Mesothelial cell of epicardium (in vitro differentiated cells): ENCODE results near the gene DISP1. TPM values are rescaled to one million over a fixed set of nuclear protein-coding genes. Genes with fewer than 3 reads are reported as not detected.

ENCODE experiments used
- DNase-seq, 2 experiments: peaks; one replicate each; pipeline ENCODE4 v3.0.0; 2021; ENCODE audit warnings: low spot score in 2 of 2; ENCODE audit not compliant: unreplicated experiment in 2 of 2
- H3K27ac Mint-ChIP-seq: 2 replicates; pipeline ENCODE4 v1.8.0; 2021; ENCODE audit warnings: mixed read lengths
- H3K27me3 Mint-ChIP-seq: 2 replicates; pipeline ENCODE4 v1.8.0; 2021; ENCODE audit warnings: low read depth, mixed read lengths
- H3K36me3 Mint-ChIP-seq: 2 replicates; pipeline ENCODE4 v1.8.0; 2021; ENCODE audit warnings: mixed read lengths
- H3K4me1 Mint-ChIP-seq: 2 replicates; pipeline ENCODE4 v1.8.0; 2021; ENCODE audit warnings: mixed read lengths
- H3K4me3 Mint-ChIP-seq: 2 replicates; pipeline ENCODE4 v1.8.0; 2021; ENCODE audit warnings: mild to moderate bottlenecking, moderate library complexity, mixed read lengths
- H3K9me3 Mint-ChIP-seq: 2 replicates; pipeline ENCODE4 v1.8.0; 2021; ENCODE audit warnings: mixed read lengths
- total RNA-seq: library from RNA; stranded (reverse); gene quantifications from 3 replicates; pipeline ENCODE4 v1.2.1, GENCODE V29; 2021
- TF ChIP-seq, protein P1 (sequence below): fragments of 200-600 bp; sonication (generic); IDR thresholded peaks from one replicate; pipeline ENCODE4 v1.5.0; 2021; ENCODE audit warnings: antibody characterized with exemption; ENCODE audit not compliant: unreplicated experiment

Gene DISP1
- total RNA-seq, 1 donor from 2014 or later, result 91.7 TPM

DNA sequence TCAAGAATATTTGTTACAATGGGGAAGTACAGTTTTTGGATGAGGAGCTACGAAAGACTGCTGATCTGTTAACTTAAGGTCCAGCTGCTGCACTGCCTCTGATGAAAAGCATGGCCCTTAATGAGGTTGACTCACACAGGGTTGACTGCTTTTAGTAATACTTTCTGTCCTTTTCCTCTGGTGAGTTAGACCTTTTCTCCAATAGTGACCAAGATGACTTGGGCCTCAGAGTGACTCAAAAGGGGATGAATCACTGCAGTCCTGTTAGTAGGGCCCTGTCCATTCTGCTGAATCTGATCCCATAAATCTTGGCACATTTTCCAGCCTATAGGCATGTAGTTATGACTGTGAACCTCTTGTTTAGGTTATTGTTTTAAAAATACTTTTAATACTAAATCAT lies 2.7 kb downstream of the DISP1 start:
- no peak for DNase-seq
- TF ChIP-seq, protein P1, sequence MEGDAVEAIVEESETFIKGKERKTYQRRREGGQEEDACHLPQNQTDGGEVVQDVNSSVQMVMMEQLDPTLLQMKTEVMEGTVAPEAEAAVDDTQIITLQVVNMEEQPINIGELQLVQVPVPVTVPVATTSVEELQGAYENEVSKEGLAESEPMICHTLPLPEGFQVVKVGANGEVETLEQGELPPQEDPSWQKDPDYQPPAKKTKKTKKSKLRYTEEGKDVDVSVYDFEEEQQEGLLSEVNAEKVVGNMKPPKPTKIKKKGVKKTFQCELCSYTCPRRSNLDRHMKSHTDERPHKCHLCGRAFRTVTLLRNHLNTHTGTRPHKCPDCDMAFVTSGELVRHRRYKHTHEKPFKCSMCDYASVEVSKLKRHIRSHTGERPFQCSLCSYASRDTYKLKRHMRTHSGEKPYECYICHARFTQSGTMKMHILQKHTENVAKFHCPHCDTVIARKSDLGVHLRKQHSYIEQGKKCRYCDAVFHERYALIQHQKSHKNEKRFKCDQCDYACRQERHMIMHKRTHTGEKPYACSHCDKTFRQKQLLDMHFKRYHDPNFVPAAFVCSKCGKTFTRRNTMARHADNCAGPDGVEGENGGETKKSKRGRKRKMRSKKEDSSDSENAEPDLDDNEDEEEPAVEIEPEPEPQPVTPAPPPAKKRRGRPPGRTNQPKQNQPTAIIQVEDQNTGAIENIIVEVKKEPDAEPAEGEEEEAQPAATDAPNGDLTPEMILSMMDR, result no peak
- no peaks in the 10 kb centered on the region for H3K9me3 Mint-ChIP-seq
- peak overlapping the region; percentile 92 for H3K4me3 Mint-ChIP-seq
- H3K27ac Mint-ChIP-seq, result peak overlapping the region; percentile 77
- H3K36me3 Mint-ChIP-seq, result no peaks in the 10 kb centered on the region
- no peaks in the 10 kb centered on the region for H3K27me3 Mint-ChIP-seq
- H3K4me1 Mint-ChIP-seq, result peaks cover 59% of the 10 kb centered on the region

DNA sequence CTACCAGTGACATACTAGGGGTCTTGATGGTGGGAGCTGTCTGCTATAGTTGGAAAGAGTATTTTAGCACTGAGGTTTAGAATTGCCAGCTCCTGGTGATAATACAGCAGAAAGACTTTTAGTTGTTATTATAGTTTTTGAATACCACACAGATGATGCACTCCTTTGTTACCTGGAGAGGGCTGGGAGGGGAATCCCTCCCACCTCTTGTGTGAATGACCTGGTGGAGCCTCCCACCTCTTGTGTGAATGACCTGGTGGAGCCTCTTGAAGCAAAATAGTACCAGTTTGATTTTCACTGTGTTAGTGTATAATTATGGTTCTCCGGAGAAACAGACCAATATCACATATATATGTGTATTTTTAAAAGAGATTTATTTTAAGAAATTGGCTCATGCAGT lies 3.3 kb downstream of the DISP1 start:
- Mint-ChIP-seq H3K27ac (peak overlapping the region; percentile 57), H3K4me3 (peak overlapping the region; percentile 9)
- TF ChIP-seq, protein P1, result no peak

DNA sequence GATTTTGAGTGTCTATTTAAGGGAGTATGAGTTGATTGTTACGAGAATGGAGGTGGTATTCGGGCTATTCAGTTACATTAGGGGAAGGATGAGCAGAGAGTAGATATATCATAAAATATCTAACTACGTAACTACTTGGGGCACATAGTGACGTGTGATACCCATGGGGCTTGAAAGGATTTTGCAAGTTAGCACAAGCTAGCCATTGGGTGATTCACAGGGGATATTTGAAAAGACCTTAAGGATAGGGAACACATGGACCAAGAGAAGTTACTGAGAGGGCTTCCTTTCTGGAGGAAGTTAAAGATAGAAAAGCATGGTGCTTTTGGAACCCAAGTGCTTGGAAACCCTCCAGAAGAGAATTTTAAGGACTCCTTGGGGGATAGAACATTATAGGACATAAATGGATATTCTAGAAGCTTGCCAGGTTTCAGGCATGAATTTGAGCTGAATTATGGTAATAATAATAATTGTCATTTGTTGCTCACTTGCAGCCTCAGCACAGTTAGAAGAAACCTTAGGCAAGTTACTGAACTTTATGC lies 5.4 kb downstream of the DISP1 start:
- TF ChIP-seq, protein P1, result no peak

More for the DNA sequence above, 3.3 kb downstream of the DISP1 start:
- Mint-ChIP-seq H3K27me3 (no peaks in the 10 kb centered on the region), H3K4me1 (peaks cover 65% of the 10 kb centered on the region), H3K36me3 (no peaks in the 10 kb centered on the region), H3K9me3 (no peaks in the 10 kb centered on the region)
- no peak for DNase-seq

DNA sequence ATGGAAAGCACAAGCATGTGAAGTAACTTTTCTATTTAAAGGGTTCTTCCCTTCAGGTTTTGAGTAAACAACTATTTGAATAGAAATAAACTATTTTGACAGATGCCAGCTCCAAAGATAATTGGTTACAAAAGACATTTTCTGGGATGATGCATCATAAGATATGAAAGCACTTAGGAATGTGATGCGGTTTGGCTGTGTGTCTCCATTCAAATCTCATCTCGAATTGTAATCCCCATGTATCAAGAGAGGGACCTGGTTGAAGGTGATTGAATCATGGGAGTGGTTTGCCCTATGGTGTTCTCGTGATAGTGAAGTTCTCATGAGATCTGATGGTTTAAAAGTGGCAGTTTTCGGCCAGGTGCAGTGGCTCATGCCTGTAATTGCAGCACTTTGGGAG lies 6.4 kb downstream of the DISP1 start:
- Mint-ChIP-seq H3K9me3 (no peaks in the 10 kb centered on the region), H3K4me1 (peaks cover 73% of the 10 kb centered on the region), H3K27me3 (no peaks in the 10 kb centered on the region), H3K4me3 (no peak overlapping the region), H3K27ac (peak overlapping the region; percentile 74), H3K36me3 (no peaks in the 10 kb centered on the region)
- TF ChIP-seq, protein P1, result no peak
- no peak for DNase-seq

More for the DNA sequence above, 5.4 kb downstream of the DISP1 start:
- Mint-ChIP-seq H3K27me3 (no peaks in the 10 kb centered on the region), H3K9me3 (no peaks in the 10 kb centered on the region), H3K4me1 (peaks cover 74% of the 10 kb centered on the region), H3K36me3 (no peaks in the 10 kb centered on the region), H3K27ac (peak overlapping the region; percentile 68), H3K4me3 (no peak overlapping the region)
- DNase-seq, result no peak

DNA sequence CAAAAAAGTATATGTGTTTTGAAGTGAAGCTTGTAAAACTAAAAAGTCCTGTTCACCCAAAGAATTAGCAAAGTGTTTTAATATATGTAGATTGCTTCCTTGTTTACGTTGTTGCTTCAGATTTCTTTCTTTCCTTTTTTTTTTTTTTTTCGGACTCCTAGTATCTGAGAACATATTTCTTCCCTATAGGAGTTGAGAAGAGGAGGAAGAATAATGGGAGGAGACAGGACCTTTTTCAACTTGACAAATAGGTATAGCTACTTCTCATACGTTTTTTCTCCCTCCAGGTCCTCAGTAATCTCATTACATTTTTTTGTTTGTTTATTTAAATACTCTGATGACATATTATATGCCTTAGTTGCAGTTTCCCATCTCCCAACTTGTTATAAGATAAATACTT lies 8.9 kb downstream of the DISP1 start:
- no peaks in the 10 kb centered on the region for H3K27me3 Mint-ChIP-seq
- peak overlapping the region; percentile 96 for H3K27ac Mint-ChIP-seq
- no peak for DNase-seq
- H3K36me3 Mint-ChIP-seq, result no peaks in the 10 kb centered on the region
- H3K4me3 Mint-ChIP-seq, result no peak overlapping the region
- H3K9me3 Mint-ChIP-seq, result no peaks in the 10 kb centered on the region
- H3K4me1 Mint-ChIP-seq, result peaks cover 71% of the 10 kb centered on the region
- TF ChIP-seq, protein P1, result no peak

DNA sequence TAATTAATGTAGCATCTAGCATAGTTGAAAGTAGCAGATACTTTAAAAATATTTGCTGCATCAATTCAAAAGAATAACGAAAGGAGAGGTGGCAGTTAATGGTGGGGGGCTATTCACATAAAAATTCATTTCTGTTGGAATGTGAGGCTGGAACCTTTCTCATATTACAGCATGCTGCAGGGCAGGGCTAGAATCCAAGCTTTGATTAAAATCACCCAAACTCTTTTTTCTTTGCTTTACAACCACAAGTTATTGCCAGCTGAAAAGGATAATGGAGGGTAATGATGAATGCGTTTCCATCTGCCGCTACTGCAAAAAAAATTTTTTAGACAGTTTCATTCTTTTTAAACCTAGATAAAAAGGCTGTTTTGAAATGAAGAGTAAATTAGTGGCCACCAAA lies 9.8 kb downstream of the DISP1 start:
- DNase-seq, result no peak
- peaks cover 74% of the 10 kb centered on the region for H3K4me1 Mint-ChIP-seq
- H3K4me3 Mint-ChIP-seq, result peak overlapping the region; percentile 53
- TF ChIP-seq, protein P1, result no peak
- H3K9me3 Mint-ChIP-seq, result no peaks in the 10 kb centered on the region
- peak overlapping the region; percentile 95 for H3K27ac Mint-ChIP-seq
- H3K36me3 Mint-ChIP-seq, result no peaks in the 10 kb centered on the region
- H3K27me3 Mint-ChIP-seq, result no peaks in the 10 kb centered on the region
